ENCODE results near the gene MARCHF9.

- TF ChIP-seq POLR2AphosphoS5 (IDR thresholded peaks at IDR 0.05) = no peak
- TF ChIP-seq EP300 (IDR thresholded peaks at IDR 0.05) = no peak
- TF ChIP-seq, protein P1, sequence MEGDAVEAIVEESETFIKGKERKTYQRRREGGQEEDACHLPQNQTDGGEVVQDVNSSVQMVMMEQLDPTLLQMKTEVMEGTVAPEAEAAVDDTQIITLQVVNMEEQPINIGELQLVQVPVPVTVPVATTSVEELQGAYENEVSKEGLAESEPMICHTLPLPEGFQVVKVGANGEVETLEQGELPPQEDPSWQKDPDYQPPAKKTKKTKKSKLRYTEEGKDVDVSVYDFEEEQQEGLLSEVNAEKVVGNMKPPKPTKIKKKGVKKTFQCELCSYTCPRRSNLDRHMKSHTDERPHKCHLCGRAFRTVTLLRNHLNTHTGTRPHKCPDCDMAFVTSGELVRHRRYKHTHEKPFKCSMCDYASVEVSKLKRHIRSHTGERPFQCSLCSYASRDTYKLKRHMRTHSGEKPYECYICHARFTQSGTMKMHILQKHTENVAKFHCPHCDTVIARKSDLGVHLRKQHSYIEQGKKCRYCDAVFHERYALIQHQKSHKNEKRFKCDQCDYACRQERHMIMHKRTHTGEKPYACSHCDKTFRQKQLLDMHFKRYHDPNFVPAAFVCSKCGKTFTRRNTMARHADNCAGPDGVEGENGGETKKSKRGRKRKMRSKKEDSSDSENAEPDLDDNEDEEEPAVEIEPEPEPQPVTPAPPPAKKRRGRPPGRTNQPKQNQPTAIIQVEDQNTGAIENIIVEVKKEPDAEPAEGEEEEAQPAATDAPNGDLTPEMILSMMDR (IDR thresholded peaks at IDR 0.05) = peak in 2 of 4 experiments; percentile 16 to 24
- TF ChIP-seq POLR2A (IDR thresholded peaks at IDR 0.05) = no peak
These were observed 4.6 kb downstream of the MARCHF9 start for GRCh38 chr12:57759360-57759980.
